Activated CD4-positive, alpha-beta T cell treated with anti-CD3 and anti-CD28 coated beads, Interleukin-2, amount 50 U/mL, for 4 hours (primary cell): ENCODE results near the gene KCTD7.
"Not testable (repeated sequence)": the region's sequence is repeated elsewhere in the genome, so short reads cannot be mapped to it uniquely, and the experiment has no call there.

Source experiments
- DNase-seq, 2 experiments: peaks; one replicate each; pipeline ENCODE4 v3.0.0-alpha.2; 2020

KCTD7 gene

DNA sequence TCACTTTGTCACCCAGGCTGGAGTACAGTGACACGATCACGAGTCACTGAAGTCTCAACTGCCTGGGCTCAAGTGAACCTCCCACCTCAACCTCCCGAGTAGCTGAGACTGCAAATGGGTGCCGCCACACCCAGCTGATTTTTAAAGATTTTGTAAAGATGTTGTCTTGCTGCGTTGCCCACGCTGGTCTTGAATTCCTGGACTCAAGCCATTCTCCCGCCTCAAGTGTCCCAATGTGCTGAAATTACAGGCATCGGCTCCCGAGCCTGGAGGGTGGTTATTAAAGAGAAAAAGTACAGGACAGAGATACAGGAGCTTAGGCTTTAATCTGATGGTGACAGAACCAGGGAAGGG lies 55.1 kb downstream of the KCTD7 start:
- no peak for DNase-seq

DNA sequence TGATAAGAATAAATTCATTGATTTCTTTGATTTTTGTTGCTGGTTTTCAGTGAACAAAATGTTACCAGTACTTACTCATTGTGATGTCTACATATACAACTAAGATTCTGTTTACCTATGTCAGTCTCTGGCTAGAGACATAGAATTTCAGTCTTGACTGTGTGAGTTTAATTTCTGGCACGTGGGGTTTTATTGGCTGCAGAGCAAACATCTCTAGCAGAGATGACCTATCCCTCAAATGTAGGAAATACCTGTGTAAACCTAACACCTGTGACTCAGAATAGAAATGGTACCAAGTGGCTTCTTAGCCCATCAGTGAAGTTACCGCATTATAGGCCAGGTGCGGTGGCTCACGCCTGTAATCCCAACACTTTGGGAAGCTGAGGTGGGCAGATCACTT lies 57.0 kb downstream of the KCTD7 start:
- DNase-seq, result not testable (repeated sequence)

DNA sequence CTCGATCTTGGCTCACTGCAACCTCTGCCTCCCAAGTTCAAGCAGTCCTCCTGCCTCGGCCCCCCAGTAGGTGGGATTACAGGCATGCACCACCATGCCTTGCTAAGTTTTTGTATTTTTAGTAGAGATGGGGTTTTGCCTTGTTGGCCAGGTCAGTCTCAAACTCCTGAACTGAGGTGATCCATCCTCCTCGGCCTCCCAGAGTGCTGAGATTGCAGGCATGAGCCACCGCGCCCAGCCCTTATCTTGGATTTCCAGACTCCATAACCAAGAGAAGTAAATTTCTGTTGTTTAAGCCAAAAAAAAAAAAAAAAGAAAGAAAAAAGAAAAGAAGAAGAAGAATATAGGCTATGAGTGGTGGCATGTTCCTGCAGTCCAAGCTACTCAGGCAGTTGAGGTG lies 58.5 kb downstream of the KCTD7 start:
- no peak for DNase-seq

DNA sequence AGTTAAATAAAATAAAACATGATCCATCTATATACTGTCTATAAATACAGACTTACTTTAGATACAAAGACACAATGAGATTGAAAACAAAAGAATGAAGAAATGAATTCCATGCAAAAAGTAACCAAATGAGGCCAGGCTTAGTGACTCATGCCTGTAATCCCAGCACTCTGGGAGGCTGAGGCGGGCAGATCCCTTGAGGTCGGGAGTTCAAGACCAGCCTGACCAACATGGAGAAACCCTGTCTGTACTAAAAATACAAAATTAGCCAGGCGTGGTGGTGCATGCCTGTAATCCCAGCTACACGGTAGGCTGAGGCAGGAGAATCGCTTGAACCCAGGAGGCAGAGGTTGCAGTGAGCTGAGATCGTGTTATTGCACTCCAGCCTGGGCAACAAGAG lies 59.0 kb downstream of the KCTD7 start:
- DNase-seq, result not testable (repeated sequence)

DNA sequence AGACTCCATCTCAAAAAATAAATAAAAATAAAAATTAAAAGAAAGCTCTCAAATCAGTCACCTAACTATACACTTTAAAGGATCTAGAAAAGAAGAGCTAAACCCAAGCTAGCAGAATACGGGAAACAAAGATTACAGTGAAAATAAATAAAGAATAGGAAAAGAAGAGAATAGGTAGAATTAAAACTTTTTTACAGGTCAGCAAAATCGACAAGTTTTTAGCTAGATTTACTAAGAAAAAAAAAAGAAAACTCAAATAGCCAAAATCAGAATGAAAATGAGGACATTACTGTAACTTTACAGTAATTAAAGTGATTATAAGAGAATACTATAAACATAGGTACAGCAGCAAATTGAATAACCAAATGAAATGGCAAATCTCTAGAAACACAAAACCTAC lies 60.4 kb downstream of the KCTD7 start:
- no peak for DNase-seq

DNA sequence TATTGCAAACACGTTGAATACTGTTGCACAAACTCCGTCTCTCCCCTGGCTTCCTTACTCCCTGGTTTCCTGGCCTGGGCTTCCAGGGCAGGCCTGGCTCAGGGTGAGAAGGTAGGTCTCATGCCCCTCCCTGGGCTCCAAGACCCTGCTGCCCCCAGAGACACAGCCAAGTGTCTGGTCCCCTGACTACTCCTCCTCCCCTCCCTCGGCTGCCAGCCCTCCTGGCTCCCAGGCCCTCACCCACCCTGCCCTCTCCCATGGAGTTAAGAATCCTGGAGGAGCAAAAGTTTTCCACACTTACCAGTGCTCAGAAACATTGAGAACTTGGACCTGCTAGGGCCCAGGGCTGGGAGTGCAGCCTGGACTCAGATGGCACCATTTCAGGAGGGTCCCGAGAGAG lies 64.7 kb downstream of the KCTD7 start:
- DNase-seq, result no peak
